ENCODE results near the gene FCSK.

DNA sequence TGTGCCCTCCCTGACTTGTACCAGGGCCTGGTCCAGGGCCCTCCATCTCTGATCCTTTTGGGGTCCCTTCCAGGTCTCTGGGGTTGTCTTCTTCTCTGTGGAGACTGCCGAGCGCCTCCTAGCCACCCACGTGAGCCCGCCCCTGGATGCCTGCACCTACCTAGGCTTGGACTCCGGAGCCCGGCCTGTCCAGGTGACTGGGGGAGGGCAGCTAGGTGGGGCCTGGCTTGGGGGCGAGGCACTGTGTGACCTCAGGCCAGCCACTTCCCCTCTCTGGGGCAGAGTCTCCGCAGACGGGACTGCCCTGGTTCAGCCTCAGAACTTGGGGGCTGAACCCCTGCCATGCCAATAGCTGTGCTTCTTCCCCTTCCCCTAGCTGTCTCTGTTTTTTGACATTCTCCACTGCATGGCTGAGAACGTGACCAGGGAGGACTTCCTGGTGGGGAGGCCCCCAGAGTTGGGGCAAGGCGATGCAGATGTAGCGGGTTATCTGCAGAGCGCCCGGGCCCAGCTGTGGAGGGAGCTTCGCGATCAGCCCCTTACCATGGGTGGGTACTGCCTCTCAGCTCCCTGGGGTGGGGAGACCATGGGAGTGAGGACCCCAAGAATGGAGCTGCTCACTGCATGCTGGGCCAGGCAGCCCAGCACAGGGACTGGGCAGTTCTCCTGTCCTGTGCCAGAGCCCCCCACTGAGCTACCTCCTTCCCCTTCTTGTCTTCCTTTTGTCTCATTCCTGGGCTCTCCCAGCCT is 14.6 kb downstream of the FCSK start:
- TF ChIP-seq, protein P1, sequence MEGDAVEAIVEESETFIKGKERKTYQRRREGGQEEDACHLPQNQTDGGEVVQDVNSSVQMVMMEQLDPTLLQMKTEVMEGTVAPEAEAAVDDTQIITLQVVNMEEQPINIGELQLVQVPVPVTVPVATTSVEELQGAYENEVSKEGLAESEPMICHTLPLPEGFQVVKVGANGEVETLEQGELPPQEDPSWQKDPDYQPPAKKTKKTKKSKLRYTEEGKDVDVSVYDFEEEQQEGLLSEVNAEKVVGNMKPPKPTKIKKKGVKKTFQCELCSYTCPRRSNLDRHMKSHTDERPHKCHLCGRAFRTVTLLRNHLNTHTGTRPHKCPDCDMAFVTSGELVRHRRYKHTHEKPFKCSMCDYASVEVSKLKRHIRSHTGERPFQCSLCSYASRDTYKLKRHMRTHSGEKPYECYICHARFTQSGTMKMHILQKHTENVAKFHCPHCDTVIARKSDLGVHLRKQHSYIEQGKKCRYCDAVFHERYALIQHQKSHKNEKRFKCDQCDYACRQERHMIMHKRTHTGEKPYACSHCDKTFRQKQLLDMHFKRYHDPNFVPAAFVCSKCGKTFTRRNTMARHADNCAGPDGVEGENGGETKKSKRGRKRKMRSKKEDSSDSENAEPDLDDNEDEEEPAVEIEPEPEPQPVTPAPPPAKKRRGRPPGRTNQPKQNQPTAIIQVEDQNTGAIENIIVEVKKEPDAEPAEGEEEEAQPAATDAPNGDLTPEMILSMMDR (IDR thresholded peaks at IDR 0.05): no peak
- TF ChIP-seq POLR2A (IDR thresholded peaks at IDR 0.05) (no peak), POLR2AphosphoS5 (IDR thresholded peaks at IDR 0.05; ENCODE audit: insufficient read depth in 1 of 2, low read depth in 1 of 2) (no peak)

All from vagina (tissue), 2 donors.